ENCODE data around the gene ARL5A.

GRCh38 chr2:151805343-151805742, 22.9 kb downstream of the ARL5A start:
- TF ChIP-seq CTCF (IDR thresholded peaks at IDR 0.05), result no peak
- no peak for TF ChIP-seq POLR2A (IDR thresholded peaks at IDR 0.05)

Data from adrenal gland (tissue), 5 donors.